T-cell (primary cell): Measurements from ENCODE around the gene CLEC2D. TPM values are rescaled to one million over a fixed set of nuclear protein-coding genes. Genes with fewer than 3 reads are reported as not detected.

Experiments
- total RNA-seq, 35 experiments: library from RNA in 6 of 35; stranded (reverse) in 6 of 35; fragments of 120-200 nt in 1 of 35; gene quantifications; one replicate each; pipeline versions ENCODE4 v1.2.1 to v1.2.4 and lab custom pipeline; 2013 to 2026

CLEC2D gene
- total RNA-seq, 5 donors from 2014 or later (not counting 1 experiment from before 2014, with no cell fraction given), result 217 to 338 (median 311) TPM

Other genes with a start within 250 kb of the CLEC2D start
- 10 to 100 TPM in 4 of 5 donors, 1 to 10 TPM in 1; 9.0 to 55.5 (median 31.6) TPM for gene KLRB1, start 61.8 kb upstream of the CLEC2D start, total RNA-seq
- gene CLECL1, start 63.4 kb downstream of the CLEC2D start, total RNA-seq, result 1 to 10 TPM; 1.1 to 4.4 (median 2.9) TPM
- gene CD69, start 91.2 kb downstream of the CLEC2D start, total RNA-seq, result 100 to 1,000 TPM in 2 of 5 donors, 10 to 100 TPM in 3; 36.7 to 746 (median 39.4) TPM
- gene KLRF1, start 157.8 kb downstream of the CLEC2D start, total RNA-seq, result 10 to 100 TPM in 1 of 5 donors, 1 to 10 TPM in 1, under 1 TPM in 3; 0.35 to 24.8 (median 0.95) TPM
- gene CLEC2B, start 199.6 kb downstream of the CLEC2D start, total RNA-seq, result 100 to 1,000 TPM in 1 of 5 donors, 10 to 100 TPM in 4; 60.0 to 101 (median 74.7) TPM
- not detected for gene KLRF2, start 211.8 kb downstream of the CLEC2D start, total RNA-seq